SK-N-SH (cell line): ENCODE results near the gene NT5C3A. TPM values are rescaled to one million over a fixed set of nuclear protein-coding genes. Genes with fewer than 3 reads are reported as not detected.

Experiments used
- CTCF ChIA-PET: fragments of 300-600, 350-600 bp; formaldehyde crosslinking; extraction: SDS; loops from one replicate; lab custom pipeline; 2021; lab: Yijun Ruan, JAX
- POLR2A ChIA-PET: fragments of 350-600 bp; sonication (Branson Sonifier 250); formaldehyde crosslinking; extraction: SDS; loops from one replicate; lab custom pipeline; 2020; ENCODE audit warnings: antibody characterized with exemption, inconsistent platforms; lab: Yijun Ruan, JAX
- DNase-seq: peaks from one replicate; pipeline ENCODE4 v3.0.0; 2012
- H2AFZ ChIP-seq: fragments of 200-600 bp; sonication (generic); 2 replicates; pipeline ENCODE4 v1.8.1; 2016; ENCODE audit warnings: antibody characterized with exemption, mild to moderate bottlenecking, low read depth
- H3F3A ChIP-seq: fragments of 200-600 bp; sonication (generic); replicated peaks from 2 replicates; pipeline ENCODE3; 2016; ENCODE audit warnings: antibody characterized with exemption, mild to moderate bottlenecking; ENCODE audit not compliant: insufficient read depth
- H3K27ac ChIP-seq, 2 experiments: fragments of 200-500 bp in 1 of 2; fragments of 200-600 bp in 1 of 2; sonication (Bioruptor generic) in 1 of 2; sonication (generic), shearing (Covaris generic) in 1 of 2; 2 replicates each; pipeline versions ENCODE4 v1.5.1 to v1.6.1; 2014 to 2016; ENCODE audit warnings: low read depth in 2 of 2, inconsistent platforms in 1 of 2, low read length in 1 of 2, mild to moderate bottlenecking in 1 of 2, mixed read lengths in 1 of 2
- H3K27me3 ChIP-seq: fragments of 200-600 bp; sonication (generic), shearing (Covaris generic); 2 replicates; pipeline ENCODE4 v1.6.1; 2016; ENCODE audit warnings: mixed run types; ENCODE audit not compliant: insufficient read depth
- H3K36me3 ChIP-seq, 2 experiments: fragments of 200-500 bp in 1 of 2; fragments of 200-600 bp in 1 of 2; sonication (Bioruptor generic) in 1 of 2; sonication (generic) in 1 of 2; replicated peaks in 1 of 2; 2 replicates each; pipeline versions ENCODE3 to v1.5.1; 2014 to 2016; ENCODE audit warnings: low read length in 1 of 2, mild to moderate bottlenecking in 1 of 2; ENCODE audit not compliant: insufficient read depth in 2 of 2, control insufficient read depth in 1 of 2
- H3K4me1 ChIP-seq, 2 experiments: fragments of 200-500 bp in 1 of 2; fragments of 200-600 bp in 1 of 2; sonication (Bioruptor generic) in 1 of 2; sonication (generic), shearing (Covaris generic) in 1 of 2; 2 replicates each; pipeline versions ENCODE4 v1.5.1 to v1.6.1; 2014 to 2016; ENCODE audit warnings: low read depth in 1 of 2, low read length in 1 of 2, mixed run types in 1 of 2; ENCODE audit not compliant: insufficient read depth in 2 of 2, control insufficient read depth in 1 of 2
- H3K4me2 ChIP-seq: fragments of 200-600 bp; sonication (generic), shearing (Covaris generic); 2 replicates; pipeline ENCODE4 v1.6.1; 2017; ENCODE audit warnings: mixed run types
- H3K4me3 ChIP-seq, 2 experiments: fragments of 200-500 bp in 1 of 2; fragments of 200-600 bp in 1 of 2; sonication (Bioruptor generic) in 1 of 2; sonication (generic), shearing (Covaris generic) in 1 of 2; 2 replicates each; pipeline versions ENCODE4 v1.5.1 to v1.8.1; 2014 to 2016; ENCODE audit warnings: low read depth in 2 of 2, inconsistent platforms in 1 of 2, low read length in 1 of 2, mild to moderate bottlenecking in 1 of 2, mixed read lengths in 1 of 2, moderate library complexity in 1 of 2
- H3K79me2 ChIP-seq: fragments of 200-600 bp; sonication (generic); 2 replicates; pipeline ENCODE4 v1.8.1; 2017; ENCODE audit warnings: mild to moderate bottlenecking; ENCODE audit not compliant: insufficient read depth
- H3K9ac ChIP-seq: fragments of 200-600 bp; sonication (generic); 2 replicates; pipeline ENCODE4 v1.6.1; 2017; ENCODE audit warnings: mixed run types
- H3K9me2 ChIP-seq: fragments of 200-600 bp; sonication (generic); 2 replicates; pipeline ENCODE4 v1.6.1; 2017; ENCODE audit warnings: mixed run types
- H3K9me3 ChIP-seq: fragments of 200-600 bp; sonication (generic); 2 replicates; pipeline ENCODE4 v1.6.1; 2017; ENCODE audit warnings: mixed run types, mild to moderate bottlenecking, moderate library complexity
- H4K20me1 ChIP-seq: fragments of 200-600 bp; sonication (generic); 2 replicates; pipeline ENCODE4 v1.6.1; 2017; ENCODE audit warnings: mild to moderate bottlenecking, mixed run types; ENCODE audit not compliant: insufficient read depth
- CHD2 ChIP-seq: fragments of 150-350 bp; IDR thresholded peaks from 2 replicates; pipeline ENCODE4 v1.6.1; 2018; ENCODE audit warnings: low read length; ENCODE audit not compliant: partially characterized antibody
- ELF1 ChIP-seq: IDR thresholded peaks from 2 replicates; pipeline ENCODE4 v1.4.0; 2012
- EP300 ChIP-seq, 2 experiments: IDR thresholded peaks; 2 replicates each; pipeline versions ENCODE4 v1.4.0 to v1.6.1; 2012; ENCODE audit warnings: borderline replicate concordance in 1 of 2, low read depth in 1 of 2, low read length in 1 of 2
- FOXJ3 ChIP-seq: sonication (generic); formaldehyde crosslinking; IDR thresholded peaks from 2 replicates; pipeline ENCODE4 v1.5.1; 2020; ENCODE audit warnings: mild to moderate bottlenecking, missing genetic modification reagents
- FOXM1 ChIP-seq: IDR thresholded peaks from 2 replicates; pipeline ENCODE4 v1.4.0; 2012; ENCODE audit warnings: low read depth, mild to moderate bottlenecking
- GABPA ChIP-seq: IDR thresholded peaks from 2 replicates; pipeline ENCODE4 v1.4.0; 2012; ENCODE audit warnings: low read depth, mild to moderate bottlenecking
- GATA2 ChIP-seq: sonication (generic); formaldehyde crosslinking; IDR thresholded peaks from 2 replicates; pipeline ENCODE4 v1.5.0; 2020; ENCODE audit warnings: mild to moderate bottlenecking, missing genetic modification reagents
- IRF3 ChIP-seq: fragments of 150-350 bp; IDR thresholded peaks from 2 replicates; pipeline ENCODE4 v1.6.1; 2016; ENCODE audit warnings: mild to moderate bottlenecking, low read depth, low read length
- MEF2A ChIP-seq: IDR thresholded peaks from 2 replicates; pipeline ENCODE4 v1.4.0; 2012; ENCODE audit warnings: low read depth, borderline replicate concordance
- MXI1 ChIP-seq: IDR thresholded peaks from 2 replicates; pipeline ENCODE4 v1.6.1; 2012; ENCODE audit warnings: mild to moderate bottlenecking, low read depth, low read length, improper control_type of control experiment
- NFIC ChIP-seq: IDR thresholded peaks from 2 replicates; pipeline ENCODE4 v1.4.0; 2012; ENCODE audit warnings: borderline replicate concordance
- POLR2AphosphoS5 ChIP-seq: IDR thresholded peaks from 2 replicates; pipeline ENCODE4 v1.6.1; 2012; ENCODE audit warnings: low read depth, low read length
- RAD21 ChIP-seq: IDR thresholded peaks from 2 replicates; pipeline ENCODE4 v1.6.1; 2012; ENCODE audit warnings: mild to moderate bottlenecking, low read length
- RCOR1 ChIP-seq: fragments of 150-350 bp; IDR thresholded peaks from 2 replicates; pipeline ENCODE4 v1.6.1; 2017; ENCODE audit warnings: antibody characterized with exemption, low read length
- SIN3A ChIP-seq: IDR thresholded peaks from 2 replicates; pipeline ENCODE4 v1.6.1; 2012; ENCODE audit warnings: low read depth, mild to moderate bottlenecking, low read length, moderate library complexity, borderline replicate concordance
- SMC3 ChIP-seq: IDR thresholded peaks from 2 replicates; pipeline ENCODE4 v1.6.1; 2012; ENCODE audit warnings: low read depth, low read length, improper control_type of control experiment
- TEAD4 ChIP-seq: IDR thresholded peaks from 2 replicates; pipeline ENCODE4 v1.4.0; 2012; ENCODE audit warnings: mild to moderate bottlenecking, borderline replicate concordance; ENCODE audit not compliant: insufficient read depth
- USF2 ChIP-seq: fragments of 150-350 bp; IDR thresholded peaks from 2 replicates; pipeline ENCODE4 v1.6.1; 2017; ENCODE audit warnings: antibody characterized with exemption, low read length, low read depth, borderline replicate concordance
- YY1 ChIP-seq: IDR thresholded peaks from 2 replicates; pipeline ENCODE4 v1.4.0; 2012; ENCODE audit warnings: low read depth, mild to moderate bottlenecking
- WGBS: methylation state at CpG from one replicate; pipeline ENCODE4 v1.1.6; 2017; ENCODE audit warnings: low lambda C conversion rate; 5-methylcytosine and 5-hydroxymethylcytosine counted together
- polyA plus RNA-seq, 3 experiments: library from polyadenylated mRNA; depleted of rRNA; stranded (reverse); fragments of >200 nt; gene quantifications; 2 replicates each; pipeline ENCODE4 v1.2.3, GENCODE V29; 2012
- TF ChIP-seq, protein P1 (sequence below): IDR thresholded peaks from 2 replicates; pipeline ENCODE4; 2012
- TF ChIP-seq, protein P2 (sequence below): IDR thresholded peaks from 2 replicates; pipeline ENCODE4 v1.4.0; 2012; ENCODE audit warnings: low read depth
- TF ChIP-seq, protein P3 (sequence below): fragments of 200-600 bp; sonication (generic); IDR thresholded peaks from 2 replicates; pipeline ENCODE4 v1.6.1; 2017; ENCODE audit warnings: antibody characterized with exemption, mild to moderate bottlenecking, moderate library complexity

NT5C3A gene
- polyA plus RNA-seq, 1 of the 3 experiments (the other 2 are of a cell fraction), result 13.2 TPM

GRCh38 chr7:33073243-33073642 lies 10.7 kb upstream of the NT5C3A start:
- 77% methylated on average over 4 of the region's 4 CpGs for WGBS
- TF ChIP-seq FOXJ3 (CRISPR knock-in tag), result no peak
- TF ChIP-seq USF2, result no peak
- TF ChIP-seq YY1, result no peak
- Histone ChIP-seq H3K36me3 (no peaks in the 10 kb centered on the region), H4K20me1 (no peaks in the 10 kb centered on the region), H2AFZ (no peak overlapping the region), H3K4me3 (no peak overlapping the region), H3K27ac (no peak overlapping the region), H3K9me3 (peaks cover 7% of the 10 kb centered on the region; the same call in 1 of the 2 replicates), H3K27me3 (0 out of 2 replicates have a peak, but pooled peaks cover 4% of the 10 kb centered on the region), H3K79me2 (no peaks in the 10 kb centered on the region), H3K4me2 (no peak overlapping the region), H3K4me1 (no peaks in the 10 kb centered on the region), H3K9me2 (no peaks in the 10 kb centered on the region), H3K9ac (no peak overlapping the region), H3F3A (no peaks in the 10 kb centered on the region)
- no peak for DNase-seq
- CTCF ChIA-PET, result interaction anchor here (1.0 to 1.8 kb wide), 5 partner anchors 10 to 273 kb away, joined by 3 to 7 read pairs (median 5); no protein-coding TSS in a partner anchor
- POLR2A ChIA-PET, result interaction anchor here (2.1 kb wide), 1 partner anchor 10 kb away, joined by 14 read pairs; the partner anchor contains the start of gene NT5C3A

DNA sequence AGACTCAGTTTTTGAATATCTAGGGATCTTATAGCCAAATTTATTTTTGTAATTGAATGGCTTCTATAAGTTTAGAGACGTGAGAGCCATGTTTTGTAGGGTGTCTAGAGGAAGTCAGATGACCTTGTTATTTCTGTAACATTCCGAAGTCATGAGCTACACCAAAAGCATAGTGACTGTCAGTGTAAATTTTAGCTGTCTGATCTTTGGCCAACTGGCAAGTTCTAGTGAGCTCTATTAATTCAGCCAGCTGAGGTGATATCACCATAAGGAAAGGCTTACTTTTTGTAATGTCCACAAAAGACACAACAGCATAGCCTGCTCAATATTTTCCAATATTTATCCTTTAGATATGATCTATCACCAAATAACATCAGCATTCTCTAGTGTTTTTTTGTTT lies 9.9 kb upstream of the NT5C3A start:
- DNase-seq, result no peak
- TF ChIP-seq RCOR1 (no peak), IRF3 (no peak), FOXM1 (no peak), POLR2AphosphoS5 (no peak), YY1 (no peak), MXI1 (no peak), FOXJ3 (CRISPR knock-in tag) (no peak), NFIC (peak; percentile 48), GATA2 (no peak), SIN3A (no peak), SMC3 (no peak), EP300 (IDR thresholded peaks at IDR 0.05; ENCODE audit: borderline replicate concordance in 1 of 2, low read depth in 1 of 2, low read length in 1 of 2) (no peak), MEF2A (no peak), TEAD4 (no peak), USF2 (no peak), ELF1 (no peak), CHD2 (no peak), GABPA (no peak), RAD21 (no peak)
- TF ChIP-seq, protein P1, sequence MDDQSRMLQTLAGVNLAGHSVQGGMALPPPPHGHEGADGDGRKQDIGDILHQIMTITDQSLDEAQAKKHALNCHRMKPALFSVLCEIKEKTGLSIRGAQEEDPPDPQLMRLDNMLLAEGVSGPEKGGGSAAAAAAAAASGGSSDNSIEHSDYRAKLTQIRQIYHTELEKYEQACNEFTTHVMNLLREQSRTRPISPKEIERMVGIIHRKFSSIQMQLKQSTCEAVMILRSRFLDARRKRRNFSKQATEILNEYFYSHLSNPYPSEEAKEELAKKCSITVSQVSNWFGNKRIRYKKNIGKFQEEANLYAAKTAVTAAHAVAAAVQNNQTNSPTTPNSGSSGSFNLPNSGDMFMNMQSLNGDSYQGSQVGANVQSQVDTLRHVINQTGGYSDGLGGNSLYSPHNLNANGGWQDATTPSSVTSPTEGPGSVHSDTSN, result peak; percentile 70
- TF ChIP-seq, protein P2, sequence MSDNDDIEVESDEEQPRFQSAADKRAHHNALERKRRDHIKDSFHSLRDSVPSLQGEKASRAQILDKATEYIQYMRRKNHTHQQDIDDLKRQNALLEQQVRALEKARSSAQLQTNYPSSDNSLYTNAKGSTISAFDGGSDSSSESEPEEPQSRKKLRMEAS, result no peak
- TF ChIP-seq, protein P3, sequence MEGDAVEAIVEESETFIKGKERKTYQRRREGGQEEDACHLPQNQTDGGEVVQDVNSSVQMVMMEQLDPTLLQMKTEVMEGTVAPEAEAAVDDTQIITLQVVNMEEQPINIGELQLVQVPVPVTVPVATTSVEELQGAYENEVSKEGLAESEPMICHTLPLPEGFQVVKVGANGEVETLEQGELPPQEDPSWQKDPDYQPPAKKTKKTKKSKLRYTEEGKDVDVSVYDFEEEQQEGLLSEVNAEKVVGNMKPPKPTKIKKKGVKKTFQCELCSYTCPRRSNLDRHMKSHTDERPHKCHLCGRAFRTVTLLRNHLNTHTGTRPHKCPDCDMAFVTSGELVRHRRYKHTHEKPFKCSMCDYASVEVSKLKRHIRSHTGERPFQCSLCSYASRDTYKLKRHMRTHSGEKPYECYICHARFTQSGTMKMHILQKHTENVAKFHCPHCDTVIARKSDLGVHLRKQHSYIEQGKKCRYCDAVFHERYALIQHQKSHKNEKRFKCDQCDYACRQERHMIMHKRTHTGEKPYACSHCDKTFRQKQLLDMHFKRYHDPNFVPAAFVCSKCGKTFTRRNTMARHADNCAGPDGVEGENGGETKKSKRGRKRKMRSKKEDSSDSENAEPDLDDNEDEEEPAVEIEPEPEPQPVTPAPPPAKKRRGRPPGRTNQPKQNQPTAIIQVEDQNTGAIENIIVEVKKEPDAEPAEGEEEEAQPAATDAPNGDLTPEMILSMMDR, result no peak

More for the DNA sequence above, 9.9 kb upstream of the NT5C3A start:
- CTCF ChIA-PET, result interaction anchor here (1.6 to 1.8 kb wide), 2 partner anchors 35 to 272 kb away, joined by 5 to 7 read pairs; no protein-coding TSS in a partner anchor
- peak overlapping the region; percentile 35; a peak in 2 of 4 replicates for H3K27ac ChIP-seq
- H3K4me1 ChIP-seq, result no peaks in the 10 kb centered on the region
- H2AFZ ChIP-seq, result peak overlapping the region; percentile 78
- H3F3A ChIP-seq, result no peaks in the 10 kb centered on the region
- 0 out of 2 replicates have a peak, but pooled peaks cover 4% of the 10 kb centered on the region for H3K27me3 ChIP-seq
- H3K79me2 ChIP-seq, result no peaks in the 10 kb centered on the region
- 15% methylated on average over 2 of the region's 2 CpGs for WGBS
- H3K36me3 ChIP-seq, result no peaks in the 10 kb centered on the region
- POLR2A ChIA-PET, result interaction anchor here (2.1 kb wide), 1 partner anchor 9 kb away, joined by 14 read pairs; the partner anchor contains the start of gene NT5C3A
- no peak overlapping the region for H3K4me3 ChIP-seq
- H3K9me3 ChIP-seq, result peaks cover 7% of the 10 kb centered on the region; the same call in 1 of the 2 replicates
- no peaks in the 10 kb centered on the region for H4K20me1 ChIP-seq
- H3K9ac ChIP-seq, result no peak overlapping the region
- no peaks in the 10 kb centered on the region for H3K9me2 ChIP-seq
- no peak overlapping the region for H3K4me2 ChIP-seq
